K562 (cell line): Measurements from ENCODE around the gene SULT1C3. TPM values are rescaled to one million over a fixed set of nuclear protein-coding genes. Genes with fewer than 3 reads are reported as not detected.
A peak's percentile ranks its signal among the peaks of the same experiment; 100 is the strongest.

ENCODE experiments used
- ATAC-seq: fragments of 200-7000 bp; cut with Tn5 transposase; 3 replicates; pipeline ENCODE4 v1.9.1; 2020; ENCODE audit warnings: moderate library complexity
- BruUV-seq: library from RNA; stranded (reverse); fragments of 400-500 nt; replicated peaks from 2 replicates; lab custom pipeline; 2021; lab: Mats Ljungman, UMichigan
- CTCF ChIA-PET: fragments of 300-600 bp; formaldehyde crosslinking; extraction: SDS; loops from one replicate; lab custom pipeline; 2021; ENCODE audit warnings: low intra/inter-chr PET ratio; lab: Yijun Ruan, JAX
- POLR2A ChIA-PET: fragments of 300-600, 350-650 bp; sonication (Branson Sonifier 250); formaldehyde crosslinking; extraction: SDS; loops from one replicate; lab custom pipeline; 2021; ENCODE audit warnings: antibody characterized with exemption, inconsistent platforms; lab: Yijun Ruan, JAX
- DNase-seq, 4 experiments: peaks; one replicate each; pipeline versions ENCODE4 v3.0.0 to v3.0.0-alpha.2; 2011 to 2018; ENCODE audit warnings: low spot score in 3 of 4, mixed read lengths in 3 of 4; ENCODE audit errors: extremely low read depth in 1 of 4
- FAIRE-seq: peaks from 2 replicates; lab custom pipeline; 2011; peaks lifted over from hg19 to GRCh38; lab: Jason Lieb, UNC
- H2AFZ ChIP-seq: 2 replicates; pipeline ENCODE4 v1.6.0; 2011; ENCODE audit warnings: low read depth, low read length, control low read depth, inconsistent platforms
- H3K27ac ChIP-seq: fragments of 200-600 bp; 3 replicates; pipeline ENCODE4 v1.8.0; 2011; ENCODE audit warnings: low read depth, mild to moderate bottlenecking, control low read depth, inconsistent platforms, low read length, moderate library complexity, mixed read lengths; ENCODE audit errors: extremely low read depth
- H3K27me3 ChIP-seq, 2 experiments: fragments of 300-600 bp in 1 of 2; 2 replicates in 1 of 2; 3 replicates in 1 of 2; pipeline versions ENCODE4 v1.6.0 to v1.8.0; 2011; ENCODE audit warnings: inconsistent platforms in 2 of 2, low read length in 2 of 2, mild to moderate bottlenecking in 1 of 2, mixed read lengths in 1 of 2, moderate library complexity in 1 of 2; ENCODE audit not compliant: control insufficient read depth in 2 of 2, insufficient read depth in 2 of 2
- H3K36me3 ChIP-seq: fragments of 300-600 bp; 3 replicates; pipeline ENCODE4 v1.8.0; 2011; ENCODE audit warnings: mild to moderate bottlenecking, low read length, inconsistent platforms; ENCODE audit not compliant: control insufficient read depth, insufficient read depth
- H3K4me1 ChIP-seq, 2 experiments: fragments of 200-600 bp in 1 of 2; replicated peaks in 1 of 2; 2 replicates in 1 of 2; 3 replicates in 1 of 2; pipeline versions ENCODE4 v1.5.1 to v1.8.0; 2011; ENCODE audit warnings: inconsistent platforms in 2 of 2, low read length in 2 of 2, mild to moderate bottlenecking in 1 of 2, mixed read lengths in 1 of 2, moderate library complexity in 1 of 2; ENCODE audit not compliant: control insufficient read depth in 2 of 2, insufficient read depth in 2 of 2
- H3K4me2 ChIP-seq: 2 replicates; pipeline ENCODE4 v1.6.1; 2011; ENCODE audit warnings: low read length, control low read depth, inconsistent platforms, mixed read lengths; ENCODE audit not compliant: insufficient read depth
- H3K4me3 ChIP-seq: fragments of 200-600 bp; sonication (generic), shearing (Covaris generic); 2 replicates; pipeline ENCODE4 v1.5.1; 2016; ENCODE audit warnings: control low read depth, inconsistent platforms
- H3K79me2 ChIP-seq: fragments of 200-600 bp; 3 replicates; pipeline ENCODE4 v1.8.0; 2011; ENCODE audit warnings: low read length, inconsistent platforms; ENCODE audit not compliant: control insufficient read depth, insufficient read depth
- H3K9ac ChIP-seq, 2 experiments: 2 replicates each; pipeline versions ENCODE4 v1.6.0 to v1.6.1; 2011; ENCODE audit warnings: low read depth in 2 of 2, low read length in 2 of 2, control low read depth in 1 of 2, inconsistent platforms in 1 of 2, mild to moderate bottlenecking in 1 of 2, mixed read lengths in 1 of 2; ENCODE audit not compliant: insufficient read depth in 1 of 2
- H3K9me1 ChIP-seq: one replicate; pipeline ENCODE4 v1.6.0; 2011; ENCODE audit warnings: inconsistent platforms, mild to moderate bottlenecking, low read length, moderate library complexity; ENCODE audit not compliant: control insufficient read depth, insufficient read depth
- H3K9me3 ChIP-seq: replicated peaks from 2 replicates; pipeline ENCODE4 v1.5.1; 2011; ENCODE audit warnings: low read depth, low read length, inconsistent platforms; ENCODE audit not compliant: control insufficient read depth, insufficient read depth
- H4K20me1 ChIP-seq: replicated peaks from 2 replicates; pipeline ENCODE4 v1.6.1; 2011; ENCODE audit warnings: low read length, inconsistent platforms, mixed read lengths; ENCODE audit not compliant: control insufficient read depth, insufficient read depth
- BRF1 ChIP-seq: IDR thresholded peaks from 3 replicates; pipeline ENCODE4 v1.6.1; 2011; ENCODE audit warnings: borderline replicate concordance, mild to moderate bottlenecking; ENCODE audit not compliant: insufficient read length; ENCODE audit errors: extremely low read depth
- FOXA1 ChIP-seq: fragments of 450-650 bp; IDR thresholded peaks from 2 replicates; pipeline ENCODE4 v1.6.1; 2016; ENCODE audit warnings: mild to moderate bottlenecking, borderline replicate concordance
- GTF2A2 ChIP-seq: IDR thresholded peaks from 2 replicates; pipeline ENCODE4 v1.6.1; 2016; ENCODE audit warnings: mild to moderate bottlenecking, missing genetic modification characterization, missing compliant biosample characterization
- HSF4 ChIP-seq: fragments of 250-450 bp; sonication (Bioruptor Pico); IDR thresholded peaks from 2 replicates; pipeline ENCODE4 v2.1.2; 2022; ENCODE audit warnings: mild to moderate bottlenecking, moderate library complexity, borderline replicate concordance
- JUN ChIP-seq, 2 experiments: sonication (generic) in 1 of 2; formaldehyde crosslinking in 1 of 2; IDR thresholded peaks; 2 replicates each; pipeline versions ENCODE4 v1.6.1 to v1.8.0; 2012 to 2022; ENCODE audit warnings: borderline replicate concordance in 2 of 2, mild to moderate bottlenecking in 2 of 2, improper control_type of control experiment in 1 of 2, low read depth in 1 of 2, low read length in 1 of 2, missing genetic modification reagents in 1 of 2
- KDM1A ChIP-seq, 2 experiments: fragments of 450-650 bp; IDR thresholded peaks; 2 replicates each; pipeline ENCODE4 v1.6.1; 2016; ENCODE audit warnings: mild to moderate bottlenecking in 2 of 2
- MAFK ChIP-seq: IDR thresholded peaks from 2 replicates; pipeline ENCODE4 v1.6.1; 2011; ENCODE audit warnings: low read length, improper control_type of control experiment
- NR2C1 ChIP-seq, 2 experiments: fragments of 450-650 bp; IDR thresholded peaks; 2 replicates each; pipeline ENCODE4 v1.6.1; 2017; ENCODE audit warnings: mild to moderate bottlenecking in 2 of 2, antibody characterized with exemption in 1 of 2, inconsistent platforms in 1 of 2, missing compliant biosample characterization in 1 of 2, missing genetic modification characterization in 1 of 2
- PHB ChIP-seq: fragments of 250-450 bp; sonication (Bioruptor Pico); IDR thresholded peaks from 2 replicates; pipeline ENCODE4 v1.5.0; 2021
- RAD21 ChIP-seq, 2 experiments: fragments of 250-450 bp in 1 of 2; fragments of 450-650 bp in 1 of 2; sonication (Bioruptor Pico) in 1 of 2; formaldehyde crosslinking in 1 of 2; IDR thresholded peaks in 1 of 2; conservative IDR thresholded peaks in 1 of 2; 2 replicates each; pipeline versions ENCODE4 v1.4.0 to v1.8.0; 2020 to 2022; ENCODE audit warnings: mild to moderate bottlenecking in 2 of 2, moderate library complexity in 1 of 2
- SIN3B ChIP-seq: fragments of 450-650 bp; IDR thresholded peaks from 2 replicates; pipeline ENCODE4 v1.6.1; 2017; ENCODE audit warnings: low read depth, mild to moderate bottlenecking, moderate library complexity
- STAT5B ChIP-seq: fragments of 250-450 bp; sonication (Bioruptor Pico); IDR thresholded peaks from 2 replicates; pipeline ENCODE4 v1.8.0; 2021; ENCODE audit warnings: mild to moderate bottlenecking, inconsistent platforms
- WGBS: fragments of 100-300 bp; shearing (Covaris generic); methylation state at CpG from one replicate; pipeline ENCODE4 v1.1.6; 2016; ENCODE audit warnings: low coverage, mixed read lengths; ENCODE audit not compliant: insufficient coverage; ENCODE audit errors: missing lambda C conversion rate; 5-methylcytosine and 5-hydroxymethylcytosine counted together
- in situ Hi-C: fragments of 300-500 bp; cut with MboI; formaldehyde crosslinking; loops from 4 replicates; pipeline ENCODE4 v1.15.0; 2018; ENCODE audit warnings: inconsistent platforms, mixed read lengths
- intact Hi-C: fragments of 100-400 bp; cut with micrococcal nuclease; formaldehyde crosslinking; loops from 2 replicates; pipeline ENCODE4 v1.14.2; 2022
- polyA plus RNA-seq, 8 experiments: library from polyadenylated mRNA; depleted of rRNA in 4 of 8; stranded (reverse) in 5 of 8; unstranded in 3 of 8; fragments of >200 nt; fragmentation: Nextera tagmentation in 2 of 8; fragmentation: Illumina TruSeq in 1 of 8; extraction: Ambion mirVana in 2 of 8; extraction: Trizol in 1 of 8; gene quantifications; 2 replicates each; pipeline versions ENCODE4 v1.2.1 to v1.2.3, GENCODE V29; 2011 to 2014; ENCODE audit warnings: inconsistent platforms in 1 of 8, missing spikeins in 1 of 8
- total RNA-seq, 7 experiments: library from RNA; depleted of rRNA in 6 of 7; stranded (reverse); fragments of >200 nt in 6 of 7; fragmentation: Illumina TruSeq in 2 of 7; extraction: Trizol in 2 of 7; gene quantifications; 2 replicates each; pipeline versions ENCODE4 v1.2.1 to v1.2.3, GENCODE V29; 2011 to 2021; ENCODE audit warnings: low replicate concordance in 1 of 7
- TF ChIP-seq, protein P1 (sequence below): IDR thresholded peaks from 2 replicates; pipeline ENCODE4 v1.6.1; 2014; ENCODE audit warnings: antibody characterized with exemption
- TF ChIP-seq, protein P2 (sequence below): fragments of 250-450 bp; sonication (Bioruptor Pico); IDR thresholded peaks from 2 replicates; pipeline ENCODE4 v1.4.0; 2020; ENCODE audit warnings: mild to moderate bottlenecking, moderate library complexity
- TF ChIP-seq, protein P3 (sequence below): fragments of 150-350 bp; conservative IDR thresholded peaks from 2 replicates; pipeline ENCODE4 v1.6.1; 2014; ENCODE audit warnings: low read length

Gene SULT1C3
- total and polyA plus RNA-seq, 9 of the 15 experiments (the other 6 are each of a cell fraction or from before 2014, with no cell fraction given), result not detected

DNA sequence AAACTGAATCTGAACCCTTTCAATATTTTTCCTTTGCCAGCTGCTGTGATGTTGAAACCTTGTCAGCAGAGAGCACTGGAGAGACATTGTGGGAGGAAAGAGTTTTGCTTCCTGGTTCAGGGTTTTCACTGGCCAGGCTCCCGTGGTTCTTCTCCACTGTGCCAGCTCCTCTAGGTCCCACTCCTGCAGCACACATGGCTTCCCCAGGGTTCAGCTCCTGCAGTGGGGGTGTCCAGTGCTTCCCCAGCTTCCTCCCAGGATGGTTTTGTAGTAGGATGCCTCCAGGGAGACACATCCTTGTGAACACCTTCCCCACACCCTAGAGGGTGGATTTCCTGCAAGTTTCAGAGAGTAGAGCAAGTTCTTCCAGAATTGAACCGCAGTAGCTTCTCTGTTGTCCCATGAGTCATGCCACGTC is 24.0 kb upstream of the SULT1C3 start:
- peak; percentile 46 for FAIRE-seq
- ATAC-seq, result peak; percentile 84
- peak overlapping the region; percentile 54 for H3K4me2 ChIP-seq
- H3K36me3 ChIP-seq, result no peaks in the 10 kb centered on the region
- no peaks in the 10 kb centered on the region for H3K79me2 ChIP-seq
- H3K27me3 ChIP-seq, result no peaks in the 10 kb centered on the region
- H3K27ac ChIP-seq, result no peak overlapping the region
- WGBS, result 0% methylated on average over 3 of the region's 3 CpGs
- no peak overlapping the region for H3K4me3 ChIP-seq
- ChIA-PET POLR2A (no interaction called here), CTCF (interaction anchor here (1.1 to 2.1 kb wide), 2 partner anchors 185 to 368 kb away, joined by 7 to 9 read pairs; no protein-coding TSS in a partner anchor)
- no TSS peak for BruUV-seq
- in situ Hi-C loops, result no loop called here
- no peaks in the 10 kb centered on the region for H3K9me3 ChIP-seq
- intact Hi-C loops, result loop anchor here (1.0 kb wide), 1 partner anchor 368 kb away; no protein-coding TSS in a partner anchor
- H3K9me1 ChIP-seq, result no peaks in the 10 kb centered on the region
- no peaks in the 10 kb centered on the region for H4K20me1 ChIP-seq
- H3K9ac ChIP-seq, result 0 out of 4 replicates have a peak overlapping the region, but pooled peaks of 1 of the 2 experiments have one; percentile 61
- peak in 2 of 4 experiments; percentile 13 to 15 for DNase-seq
- no peaks in the 10 kb centered on the region for H3K4me1 ChIP-seq
- peak overlapping the region; percentile 74 for H2AFZ ChIP-seq
- TF ChIP-seq KDM1A (IDR thresholded peaks at IDR 0.05), result no peak
- no peak for TF ChIP-seq MAFK
- peak; percentile 37 to 53 for TF ChIP-seq RAD21 (CRISPR knock-in tag; conservative IDR thresholded peaks at IDR 0.05 in 1 of 2, IDR thresholded peaks at IDR 0.05 in 1 of 2)
- no peak for TF ChIP-seq PHB (CRISPR knock-in tag)
- TF ChIP-seq, protein P1, sequence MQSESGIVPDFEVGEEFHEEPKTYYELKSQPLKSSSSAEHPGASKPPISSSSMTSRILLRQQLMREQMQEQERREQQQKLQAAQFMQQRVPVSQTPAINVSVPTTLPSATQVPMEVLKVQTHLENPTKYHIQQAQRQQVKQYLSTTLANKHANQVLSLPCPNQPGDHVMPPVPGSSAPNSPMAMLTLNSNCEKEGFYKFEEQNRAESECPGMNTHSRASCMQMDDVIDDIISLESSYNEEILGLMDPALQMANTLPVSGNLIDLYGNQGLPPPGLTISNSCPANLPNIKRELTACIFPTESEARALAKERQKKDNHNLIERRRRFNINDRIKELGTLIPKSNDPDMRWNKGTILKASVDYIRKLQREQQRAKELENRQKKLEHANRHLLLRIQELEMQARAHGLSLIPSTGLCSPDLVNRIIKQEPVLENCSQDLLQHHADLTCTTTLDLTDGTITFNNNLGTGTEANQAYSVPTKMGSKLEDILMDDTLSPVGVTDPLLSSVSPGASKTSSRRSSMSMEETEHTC, result no peak
- no peak for TF ChIP-seq HSF4 (CRISPR knock-in tag)
- TF ChIP-seq SIN3B, result no peak
- TF ChIP-seq GTF2A2 (tag), result no peak
- TF ChIP-seq STAT5B (CRISPR knock-in tag), result no peak
- TF ChIP-seq, protein P2, sequence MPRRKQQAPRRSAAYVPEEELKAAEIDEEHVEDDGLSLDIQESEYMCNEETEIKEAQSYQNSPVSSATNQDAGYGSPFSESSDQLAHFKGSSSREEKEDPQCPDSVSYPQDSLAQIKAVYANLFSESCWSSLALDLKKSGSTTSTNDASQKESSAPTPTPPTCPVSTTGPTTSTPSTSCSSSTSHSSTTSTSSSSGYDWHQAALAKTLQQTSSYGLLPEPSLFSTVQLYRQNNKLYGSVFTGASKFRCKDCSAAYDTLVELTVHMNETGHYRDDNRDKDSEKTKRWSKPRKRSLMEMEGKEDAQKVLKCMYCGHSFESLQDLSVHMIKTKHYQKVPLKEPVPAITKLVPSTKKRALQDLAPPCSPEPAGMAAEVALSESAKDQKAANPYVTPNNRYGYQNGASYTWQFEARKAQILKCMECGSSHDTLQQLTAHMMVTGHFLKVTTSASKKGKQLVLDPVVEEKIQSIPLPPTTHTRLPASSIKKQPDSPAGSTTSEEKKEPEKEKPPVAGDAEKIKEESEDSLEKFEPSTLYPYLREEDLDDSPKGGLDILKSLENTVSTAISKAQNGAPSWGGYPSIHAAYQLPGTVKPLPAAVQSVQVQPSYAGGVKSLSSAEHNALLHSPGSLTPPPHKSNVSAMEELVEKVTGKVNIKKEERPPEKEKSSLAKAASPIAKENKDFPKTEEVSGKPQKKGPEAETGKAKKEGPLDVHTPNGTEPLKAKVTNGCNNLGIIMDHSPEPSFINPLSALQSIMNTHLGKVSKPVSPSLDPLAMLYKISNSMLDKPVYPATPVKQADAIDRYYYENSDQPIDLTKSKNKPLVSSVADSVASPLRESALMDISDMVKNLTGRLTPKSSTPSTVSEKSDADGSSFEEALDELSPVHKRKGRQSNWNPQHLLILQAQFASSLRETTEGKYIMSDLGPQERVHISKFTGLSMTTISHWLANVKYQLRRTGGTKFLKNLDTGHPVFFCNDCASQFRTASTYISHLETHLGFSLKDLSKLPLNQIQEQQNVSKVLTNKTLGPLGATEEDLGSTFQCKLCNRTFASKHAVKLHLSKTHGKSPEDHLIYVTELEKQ (CRISPR knock-in tag), result no peak
- TF ChIP-seq, protein P3, sequence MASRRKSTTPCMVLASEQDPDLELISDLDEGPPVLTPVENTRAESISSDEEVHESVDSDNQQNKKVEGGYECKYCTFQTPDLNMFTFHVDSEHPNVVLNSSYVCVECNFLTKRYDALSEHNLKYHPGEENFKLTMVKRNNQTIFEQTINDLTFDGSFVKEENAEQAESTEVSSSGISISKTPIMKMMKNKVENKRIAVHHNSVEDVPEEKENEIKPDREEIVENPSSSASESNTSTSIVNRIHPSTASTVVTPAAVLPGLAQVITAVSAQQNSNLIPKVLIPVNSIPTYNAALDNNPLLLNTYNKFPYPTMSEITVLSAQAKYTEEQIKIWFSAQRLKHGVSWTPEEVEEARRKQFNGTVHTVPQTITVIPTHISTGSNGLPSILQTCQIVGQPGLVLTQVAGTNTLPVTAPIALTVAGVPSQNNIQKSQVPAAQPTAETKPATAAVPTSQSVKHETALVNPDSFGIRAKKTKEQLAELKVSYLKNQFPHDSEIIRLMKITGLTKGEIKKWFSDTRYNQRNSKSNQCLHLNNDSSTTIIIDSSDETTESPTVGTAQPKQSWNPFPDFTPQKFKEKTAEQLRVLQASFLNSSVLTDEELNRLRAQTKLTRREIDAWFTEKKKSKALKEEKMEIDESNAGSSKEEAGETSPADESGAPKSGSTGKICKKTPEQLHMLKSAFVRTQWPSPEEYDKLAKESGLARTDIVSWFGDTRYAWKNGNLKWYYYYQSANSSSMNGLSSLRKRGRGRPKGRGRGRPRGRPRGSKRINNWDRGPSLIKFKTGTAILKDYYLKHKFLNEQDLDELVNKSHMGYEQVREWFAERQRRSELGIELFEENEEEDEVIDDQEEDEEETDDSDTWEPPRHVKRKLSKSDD, result no peak
- TF ChIP-seq NR2C1 (IDR thresholded peaks at IDR 0.05), result no peak
- TF ChIP-seq NR2C1 (tag; IDR thresholded peaks at IDR 0.05), result peak; percentile 52
- no peak for TF ChIP-seq JUN (IDR thresholded peaks at IDR 0.05; ENCODE audit: borderline replicate concordance, low read depth, low read length)
- TF ChIP-seq JUN (CRISPR knock-in tag; IDR thresholded peaks at IDR 0.05; ENCODE audit: borderline replicate concordance), result no peak
- no peak for TF ChIP-seq FOXA1
- no peak for TF ChIP-seq BRF1
